ENCODE data around the gene HAPSTR1. TPM values are rescaled to one million over a fixed set of nuclear protein-coding genes. Genes with fewer than 3 reads are reported as not detected.
A peak's percentile ranks its signal among the peaks of the same experiment; 100 is the strongest.

Gene HAPSTR1
- total and polyA plus RNA-seq, 2 of the 13 experiments (the other 11 are each of a cell fraction or from before 2014, with no cell fraction given), result 25.2 to 83.2 TPM

- no peak for TF ChIP-seq ZNF326 (CRISPR knock-in tag; IDR thresholded peaks at IDR 0.05; ENCODE audit: borderline replicate concordance)
- no peak for TF ChIP-seq ZBTB14 (CRISPR knock-in tag; IDR thresholded peaks at IDR 0.05)
- TF ChIP-seq MXD3 (CRISPR knock-in tag; IDR thresholded peaks at IDR 0.05), result no peak
Observed at GRCh38 chr16:9123871-9124270, 32.4 kb downstream of the HAPSTR1 start (continued).

- Histone ChIP-seq H2AFZ (ENCODE audit: low read length) (no peak overlapping the region), H3K27ac (ENCODE audit: extremely low read length, insufficient read depth, low read length) (no peak overlapping the region), H3K27me3 (ENCODE audit: control insufficient read depth in 1 of 2, insufficient read depth in 2 of 2, low read length in 2 of 2) (no peaks in the 10 kb centered on the region), H3K4me1 (ENCODE audit: insufficient read depth, low read length) (peaks cover 26% of the 10 kb centered on the region), H3K4me3 (replicated peaks in 1 of 3; ENCODE audit: insufficient read depth in 1 of 3, low read depth in 2 of 3, low read length in 3 of 3) (no peak overlapping the region), H3K79me2 (ENCODE audit: insufficient read depth, low read length) (peaks cover 4% of the 10 kb centered on the region), H3K36me3 (replicated peaks in 1 of 2; ENCODE audit: control insufficient read depth in 1 of 2, insufficient read depth in 2 of 2, low read length in 2 of 2) (peaks cover 5 to 19% of the 10 kb centered on the region in 2 experiments; a peak in 4 of 5 replicates), H3K4me2 (ENCODE audit: low read depth, low read length) (no peak overlapping the region), H3K9me3 (ENCODE audit: low read length) (no peaks in the 10 kb centered on the region), H3K9ac (ENCODE audit: insufficient read depth, low read depth, low read length) (no peak overlapping the region), H4K20me1 (ENCODE audit: insufficient read depth, low read length) (no peaks in the 10 kb centered on the region)
- BruUV-seq (replicated peaks), result TSS peak; percentile 15
- ATAC-seq (no peak), FAIRE-seq (no peak), DNase-seq (ENCODE audit: low spot score) (no peak)
- TF ChIP-seq ZNF407 (CRISPR knock-in tag; IDR thresholded peaks at IDR 0.05; ENCODE audit: not compliant biosample characterization), result no peak
- no peak for TF ChIP-seq GATA4 (IDR thresholded peaks at IDR 0.05; ENCODE audit: borderline replicate concordance, low read depth)
- TF ChIP-seq NPAS2 (CRISPR knock-in tag; IDR thresholded peaks at IDR 0.05; ENCODE audit: borderline replicate concordance), result no peak
- TF ChIP-seq MAFK (conservative IDR thresholded peaks at IDR 0.05 in 1 of 2, IDR thresholded peaks at IDR 0.05 in 1 of 2; ENCODE audit: low read length in 2 of 2), result no peak
- TF ChIP-seq NR0B2 (CRISPR knock-in tag; IDR thresholded peaks at IDR 0.05), result no peak
- no peak for TF ChIP-seq MYPOP (CRISPR knock-in tag; IDR thresholded peaks at IDR 0.05)
- TF ChIP-seq ZNF557 (CRISPR knock-in tag; IDR thresholded peaks at IDR 0.05), result no peak
- TF ChIP-seq FOXK2 (IDR thresholded peaks at IDR 0.05), result no peak
- no peak for TF ChIP-seq MEIS1 (CRISPR knock-in tag; IDR thresholded peaks at IDR 0.05; ENCODE audit: borderline replicate concordance)
- WGBS (ENCODE audit: low lambda C conversion rate), result 96% methylated on average over 7 of the region's 7 CpGs
- CTCF ChIA-PET (ENCODE audit: low intra/inter-chr PET ratio, low total read pairs), result no interaction called here
- intact Hi-C loops (cut with micrococcal nuclease; ENCODE audit: unreplicated experiment) (no loop called here), in situ Hi-C loops (cut with HindIII; ENCODE audit: extremely low pct_ligation_motif_present, low pct_unique_long_range_greater_than_20kb) (no loop called here)
- POLR2A ChIA-PET, result interaction anchor here (2.2 kb wide), 1 partner anchor 33 kb away, joined by 11 read pairs; the partner anchor contains the start of gene HAPSTR1
Observed at GRCh38 chr16:9124444-9124843, 33.0 kb downstream of the HAPSTR1 start.
